Body of pancreas (tissue), 4 donors: ENCODE results near the gene SKI.

Experiments
- POLR2A ChIP-seq, 3 donors: fragments of 450-650 bp; IDR thresholded peaks; one replicate each; pipeline ENCODE4 v1.6.1; 2016; ENCODE audit warnings: antibody characterized with exemption in 3 of 3, mild to moderate bottlenecking in 2 of 3
- TF ChIP-seq, protein P1 (sequence below), 7 experiments: fragments of 450-650 bp in 4 of 7; fragments of 200-600 bp in 3 of 7; sonication (generic) in 3 of 7; IDR thresholded peaks; one replicate each; pipeline ENCODE4 v1.5.1; 2016 to 2019; ENCODE audit warnings: antibody characterized with exemption in 7 of 7

DNA sequence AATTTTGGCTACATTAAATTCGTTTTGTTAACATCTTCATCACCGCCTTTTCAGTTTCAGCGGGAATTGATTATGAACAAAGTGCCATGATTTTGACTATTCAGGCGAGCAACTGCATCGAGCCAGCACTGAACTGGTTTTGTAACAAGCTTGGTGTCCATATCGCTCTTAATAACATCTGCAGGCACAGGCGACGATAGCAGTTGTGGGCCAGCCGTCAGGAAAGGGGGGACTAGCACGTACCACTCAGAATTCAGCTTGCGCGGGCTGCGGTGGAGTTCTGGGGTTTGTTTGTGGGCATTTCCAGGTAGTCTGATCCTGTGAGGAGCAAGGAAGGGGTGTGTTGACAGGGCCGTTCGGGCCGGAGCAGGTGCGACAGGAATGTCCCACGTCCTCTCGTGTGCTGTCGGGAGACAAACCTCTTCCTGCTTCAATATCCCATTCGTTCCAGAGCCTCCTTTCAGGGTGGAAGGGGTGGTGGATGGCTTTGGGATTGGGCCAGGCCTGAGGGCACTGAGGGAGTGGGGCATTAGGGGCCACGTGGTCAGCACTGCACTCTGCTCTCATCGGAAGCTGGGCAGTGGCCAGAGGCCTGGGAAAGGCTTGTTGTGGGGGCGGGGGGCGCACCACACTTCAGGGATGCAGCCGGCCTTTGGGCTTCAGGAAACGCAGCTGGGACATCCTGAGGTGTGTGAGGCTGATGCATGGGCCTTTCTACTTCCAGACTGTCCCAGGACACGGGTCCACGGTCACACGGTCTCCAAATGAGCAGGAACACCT lies 39.1 kb downstream of the SKI start:
- TF ChIP-seq, protein P1, sequence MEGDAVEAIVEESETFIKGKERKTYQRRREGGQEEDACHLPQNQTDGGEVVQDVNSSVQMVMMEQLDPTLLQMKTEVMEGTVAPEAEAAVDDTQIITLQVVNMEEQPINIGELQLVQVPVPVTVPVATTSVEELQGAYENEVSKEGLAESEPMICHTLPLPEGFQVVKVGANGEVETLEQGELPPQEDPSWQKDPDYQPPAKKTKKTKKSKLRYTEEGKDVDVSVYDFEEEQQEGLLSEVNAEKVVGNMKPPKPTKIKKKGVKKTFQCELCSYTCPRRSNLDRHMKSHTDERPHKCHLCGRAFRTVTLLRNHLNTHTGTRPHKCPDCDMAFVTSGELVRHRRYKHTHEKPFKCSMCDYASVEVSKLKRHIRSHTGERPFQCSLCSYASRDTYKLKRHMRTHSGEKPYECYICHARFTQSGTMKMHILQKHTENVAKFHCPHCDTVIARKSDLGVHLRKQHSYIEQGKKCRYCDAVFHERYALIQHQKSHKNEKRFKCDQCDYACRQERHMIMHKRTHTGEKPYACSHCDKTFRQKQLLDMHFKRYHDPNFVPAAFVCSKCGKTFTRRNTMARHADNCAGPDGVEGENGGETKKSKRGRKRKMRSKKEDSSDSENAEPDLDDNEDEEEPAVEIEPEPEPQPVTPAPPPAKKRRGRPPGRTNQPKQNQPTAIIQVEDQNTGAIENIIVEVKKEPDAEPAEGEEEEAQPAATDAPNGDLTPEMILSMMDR (IDR thresholded peaks at IDR 0.05): no peak
- no peak for TF ChIP-seq POLR2A (IDR thresholded peaks at IDR 0.05)
